Putamen (tissue), 1 donor: ENCODE measurements around the gene EFHC2.
"Not testable (repeated sequence)": the region's sequence is repeated elsewhere in the genome, so short reads cannot be mapped to it uniquely, and the experiment has no call there.

ENCODE experiments used
- DNase-seq: peaks from one replicate; pipeline ENCODE4 v3.0.0-alpha.2; 2016; ENCODE audit warnings: low spot score

Gene EFHC2

DNA sequence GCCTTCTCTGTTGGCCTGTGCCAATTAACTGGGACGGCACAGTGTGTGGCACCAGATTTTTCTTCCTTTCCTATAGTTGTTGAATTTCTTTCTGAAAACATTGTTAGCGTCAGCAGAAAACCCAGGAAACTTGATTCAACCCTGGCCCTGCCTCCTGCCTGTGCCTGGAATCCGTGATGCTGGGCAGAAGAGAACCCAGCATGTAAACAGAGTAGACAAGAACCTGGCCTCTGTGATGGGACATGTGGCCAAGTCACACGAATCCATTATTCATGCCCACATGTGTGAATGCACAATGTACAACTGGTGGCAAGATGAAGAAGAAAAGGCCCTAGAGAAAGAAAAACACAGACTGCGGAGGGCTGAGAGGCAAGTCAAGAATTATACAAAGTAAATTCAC is 111.4 kb downstream of the EFHC2 start:
- no peak for DNase-seq

DNA sequence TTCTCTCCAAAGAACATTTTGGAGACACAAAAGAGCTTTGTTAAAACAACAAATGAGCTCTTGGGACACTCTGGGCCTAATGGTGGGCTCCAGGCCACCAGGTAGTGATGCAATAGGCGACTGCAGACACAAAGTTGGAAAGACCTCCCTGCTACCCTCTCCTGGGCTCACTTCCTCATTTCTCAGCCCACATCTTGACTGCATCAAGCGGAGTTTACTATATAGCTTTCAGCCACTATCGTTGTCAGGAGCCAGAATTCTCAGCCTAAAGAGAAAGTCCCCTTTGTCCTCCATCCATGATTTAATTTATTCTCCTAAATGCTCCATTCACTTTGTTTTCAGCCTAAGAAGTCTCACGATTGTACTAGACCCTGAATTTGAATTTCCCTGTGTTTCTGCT is 114.9 kb downstream of the EFHC2 start:
- peak; percentile 38 for DNase-seq

DNA sequence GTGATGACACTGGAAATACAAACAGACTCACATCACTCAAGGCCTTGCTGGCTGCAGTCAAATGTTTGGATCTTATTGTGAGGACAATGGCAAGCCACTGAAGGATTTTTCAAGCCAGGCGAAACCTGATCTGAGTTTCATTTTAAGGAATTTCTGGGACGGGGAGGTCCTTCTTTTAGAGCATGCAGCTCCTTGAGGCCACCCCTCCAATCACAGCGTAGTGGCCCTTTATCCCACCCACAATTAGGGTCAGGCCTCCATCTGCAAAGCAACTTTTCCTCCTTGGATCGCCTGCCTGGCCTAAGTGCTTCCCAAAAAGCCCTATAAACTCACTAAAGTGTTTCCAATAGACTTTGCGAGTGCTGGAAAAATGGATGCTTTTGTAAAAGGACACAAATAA is 115.5 kb downstream of the EFHC2 start:
- DNase-seq, result no peak

DNA sequence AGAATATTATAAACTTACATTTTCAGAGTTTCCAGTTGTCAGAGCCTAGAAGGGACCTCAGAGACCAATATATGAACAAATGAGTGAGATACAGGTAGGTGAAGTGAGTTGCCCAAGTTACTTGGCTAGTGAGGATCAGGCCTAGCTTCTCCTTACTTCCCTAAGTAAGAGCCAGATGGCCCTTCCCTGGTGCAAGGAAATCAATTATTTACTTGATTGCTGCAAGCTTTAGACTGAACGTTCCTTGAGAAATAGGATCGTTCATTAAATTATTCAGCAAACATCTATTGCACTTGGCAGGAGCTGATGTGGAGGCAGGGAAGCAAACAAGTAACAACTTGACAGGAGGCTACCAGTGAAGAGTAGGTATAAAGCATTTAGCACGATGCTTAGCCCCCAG is 117.8 kb downstream of the EFHC2 start:
- DNase-seq, result no peak

DNA sequence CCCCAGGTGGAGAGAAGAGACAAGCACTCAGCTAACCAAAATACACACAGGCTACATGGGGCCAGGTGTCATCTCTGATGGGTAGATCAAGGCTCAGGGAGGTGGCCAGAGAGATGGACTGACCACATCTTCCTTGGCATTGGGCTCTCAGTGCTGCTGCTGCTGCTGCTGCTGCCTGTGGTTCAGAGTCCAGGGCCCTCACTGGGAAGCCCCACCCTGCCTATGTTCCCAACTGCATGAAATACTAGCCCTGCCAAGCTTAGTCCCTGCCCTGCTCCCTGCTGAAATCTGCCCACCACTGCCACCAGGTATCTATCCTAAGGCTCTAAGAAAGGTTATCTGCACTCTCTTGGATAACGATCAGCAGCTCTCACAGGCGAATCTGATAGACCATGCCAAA is 118.7 kb downstream of the EFHC2 start:
- no peak for DNase-seq

DNA sequence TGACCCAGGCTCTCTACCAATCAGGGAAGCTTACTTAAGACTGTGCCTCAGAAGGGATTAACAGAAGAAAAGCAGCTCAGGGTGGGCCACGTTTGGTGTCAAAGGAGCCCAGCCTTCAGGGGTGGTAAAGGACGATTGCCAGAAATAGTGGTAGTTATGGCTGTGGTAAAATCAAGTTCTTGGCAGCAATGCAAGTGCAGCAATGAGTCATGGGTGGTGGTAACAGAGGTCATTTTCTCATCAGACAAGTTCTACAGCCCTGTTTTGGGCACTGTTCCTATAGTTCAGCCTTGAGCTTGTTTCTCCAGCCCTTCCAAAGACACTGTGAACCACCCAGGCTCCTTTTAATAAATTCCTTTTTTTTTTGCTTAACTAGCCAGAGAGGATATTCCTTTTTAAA is 120.3 kb downstream of the EFHC2 start:
- DNase-seq, result no peak

DNA sequence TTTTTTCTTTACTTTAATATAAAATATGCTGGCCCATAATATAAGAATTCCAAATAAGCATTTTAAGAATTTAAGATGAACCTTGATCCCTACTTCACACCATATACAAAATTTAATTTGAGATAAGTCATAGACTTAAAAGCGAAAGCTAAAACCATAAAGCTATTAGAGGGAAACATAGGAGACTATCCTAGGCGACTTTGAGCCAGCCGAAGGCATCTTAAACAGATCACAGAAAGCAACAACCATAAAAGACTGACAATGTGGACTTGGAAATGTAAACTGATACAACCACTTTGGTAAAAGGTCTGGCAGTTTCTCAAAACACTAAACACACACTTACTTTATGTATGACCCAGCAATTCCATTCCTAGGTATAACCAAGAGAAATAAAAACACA is 125.0 kb downstream of the EFHC2 start:
- no peak for DNase-seq

DNA sequence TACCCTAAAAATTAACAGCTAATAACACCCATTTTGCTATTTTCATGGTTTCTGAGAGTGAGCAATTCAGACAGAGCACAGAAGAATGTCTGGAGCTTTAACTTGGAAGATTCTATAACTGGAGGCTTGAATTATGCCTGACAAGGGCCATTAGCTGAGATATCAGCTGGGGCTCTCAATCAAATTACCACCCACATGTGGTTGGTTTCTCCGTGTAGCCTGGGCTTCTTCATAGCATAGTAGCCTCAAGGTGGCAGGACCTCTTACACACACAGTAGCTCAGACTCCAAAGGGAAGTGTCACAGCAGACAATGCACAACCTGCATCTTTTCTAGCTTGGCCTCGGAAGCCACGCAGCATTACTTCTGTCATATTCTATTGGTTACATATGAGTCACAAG is 127.3 kb downstream of the EFHC2 start:
- no peak for DNase-seq

DNA sequence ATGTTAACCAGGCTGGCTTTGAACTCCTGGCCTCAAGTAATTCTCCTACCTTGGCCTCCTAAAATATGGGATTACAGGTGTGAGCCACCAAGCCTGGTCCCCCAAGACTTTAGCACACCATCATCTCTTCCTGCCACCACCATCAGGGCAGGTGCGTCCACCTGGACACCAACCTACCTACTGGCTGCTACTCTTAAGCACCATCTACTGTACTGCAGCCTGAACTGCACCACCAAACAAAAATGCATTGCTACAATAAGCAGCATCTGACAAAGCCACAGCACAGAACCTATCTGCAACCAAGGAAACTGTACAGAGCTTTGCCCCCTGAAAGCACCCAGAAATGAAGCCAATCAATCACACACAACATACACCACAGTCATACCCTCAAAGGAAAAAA is 139.7 kb downstream of the EFHC2 start:
- no peak for DNase-seq

DNA sequence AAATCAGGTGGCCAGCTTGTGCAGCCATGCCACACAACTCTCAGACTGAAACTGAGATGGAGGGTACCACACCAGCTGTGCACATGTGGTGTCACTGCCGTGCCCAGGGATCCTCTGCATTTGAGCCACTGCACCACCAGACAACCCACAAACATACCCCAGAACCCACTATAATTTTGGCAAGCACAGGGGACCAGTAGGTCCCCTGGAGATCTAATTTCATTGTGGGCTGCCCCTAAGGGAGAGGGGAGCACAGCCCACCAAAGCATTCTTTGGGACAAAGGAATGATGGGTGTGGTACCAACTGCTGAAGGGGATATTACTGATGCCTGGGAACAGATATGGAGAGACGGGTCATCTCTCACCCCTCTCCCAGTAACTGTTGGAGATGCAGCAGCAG is 140.9 kb downstream of the EFHC2 start:
- DNase-seq, result no peak

DNA sequence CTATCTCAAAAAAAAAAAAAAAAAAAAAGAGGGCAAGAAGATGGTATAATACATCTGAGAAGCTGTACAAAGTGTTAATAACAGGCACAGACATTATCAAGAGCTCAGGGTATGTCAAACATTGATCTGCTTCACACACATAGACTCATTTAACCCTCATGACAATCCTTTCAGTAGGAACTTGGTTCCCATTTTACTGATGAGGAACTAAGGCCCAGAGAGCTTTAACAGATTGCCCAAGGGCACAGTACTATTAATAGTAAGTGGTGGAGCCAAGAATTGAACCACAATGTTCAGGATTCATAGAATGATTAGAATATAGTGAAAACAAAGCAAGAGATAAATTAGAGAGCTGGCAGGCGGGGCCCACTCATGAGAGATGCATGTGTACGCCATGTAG is 154.4 kb downstream of the EFHC2 start:
- no peak for DNase-seq

DNA sequence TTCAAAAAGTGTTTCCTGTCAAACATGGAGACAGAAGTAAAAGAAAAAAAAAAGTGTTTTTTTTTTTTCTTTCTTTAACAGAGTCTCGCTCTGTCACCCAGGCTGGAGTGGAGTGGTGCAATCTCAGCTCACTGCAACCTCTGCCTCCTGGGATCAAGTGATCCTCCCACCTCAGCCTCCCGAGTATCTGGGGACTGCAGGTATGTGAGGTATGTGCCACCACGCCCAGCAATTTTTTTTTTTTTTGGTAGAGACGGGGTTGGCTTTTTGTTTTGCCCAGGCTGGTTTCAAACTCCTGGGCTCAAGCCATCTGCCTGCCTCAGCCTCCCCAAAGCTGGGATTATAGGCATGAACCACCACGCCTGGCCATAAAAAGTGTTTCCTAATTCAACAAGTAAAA is 155.6 kb downstream of the EFHC2 start:
- not testable (repeated sequence) for DNase-seq

DNA sequence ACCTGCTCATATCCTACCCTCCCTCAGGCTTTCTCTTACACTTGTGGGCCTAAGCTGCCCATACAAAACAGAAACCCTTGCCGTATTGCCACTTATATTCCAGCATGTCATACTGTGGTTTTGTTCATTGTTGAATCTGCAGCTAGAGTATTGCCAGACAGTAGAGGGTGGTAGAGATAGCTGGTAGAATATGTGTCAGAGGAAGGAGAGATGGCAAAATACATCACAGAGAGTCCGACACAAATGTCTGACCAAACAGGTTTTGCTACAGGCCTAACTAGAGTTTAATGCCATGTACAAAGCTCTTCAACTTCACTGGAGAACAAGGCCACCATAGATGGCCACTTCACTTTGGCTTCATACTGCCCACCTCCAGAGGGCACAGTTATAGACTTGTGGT is 160.1 kb downstream of the EFHC2 start:
- DNase-seq, result peak; percentile 8

DNA sequence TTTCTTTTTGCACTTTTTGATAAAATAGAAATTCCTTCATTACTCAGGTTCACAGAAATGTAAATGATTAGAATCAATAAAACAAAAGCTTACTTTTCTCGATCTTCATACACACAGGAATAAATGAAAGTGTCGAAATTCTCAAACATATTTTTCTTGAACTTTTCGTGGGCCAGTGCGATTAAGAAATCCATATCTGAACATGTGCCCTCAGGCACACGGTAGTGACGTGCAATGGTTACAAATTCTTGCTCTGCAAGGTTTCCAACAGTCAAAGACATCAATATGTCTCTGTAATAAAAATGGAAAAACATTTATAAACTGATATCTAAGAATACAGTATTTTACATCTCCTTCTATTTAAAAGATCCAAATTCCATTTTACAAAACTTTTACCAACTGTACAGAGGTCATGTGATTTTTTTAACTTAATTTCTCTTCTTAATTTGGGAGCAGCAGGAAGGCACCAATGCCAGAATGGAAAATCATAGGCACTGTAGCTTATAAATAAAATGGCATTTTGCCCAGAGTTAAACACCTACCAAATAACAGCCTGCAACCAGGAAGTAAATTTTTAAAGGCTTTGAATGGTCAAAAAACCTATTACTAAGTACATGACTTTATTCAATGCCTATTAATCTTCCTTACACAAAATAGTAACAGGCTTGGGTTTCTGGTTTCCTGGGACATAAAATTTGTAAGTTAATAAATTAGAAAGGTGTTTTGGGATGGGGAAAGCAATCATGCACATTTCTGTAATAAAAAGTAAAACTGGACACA is 165.0 kb downstream of the EFHC2 start:
- no peak for DNase-seq

DNA sequence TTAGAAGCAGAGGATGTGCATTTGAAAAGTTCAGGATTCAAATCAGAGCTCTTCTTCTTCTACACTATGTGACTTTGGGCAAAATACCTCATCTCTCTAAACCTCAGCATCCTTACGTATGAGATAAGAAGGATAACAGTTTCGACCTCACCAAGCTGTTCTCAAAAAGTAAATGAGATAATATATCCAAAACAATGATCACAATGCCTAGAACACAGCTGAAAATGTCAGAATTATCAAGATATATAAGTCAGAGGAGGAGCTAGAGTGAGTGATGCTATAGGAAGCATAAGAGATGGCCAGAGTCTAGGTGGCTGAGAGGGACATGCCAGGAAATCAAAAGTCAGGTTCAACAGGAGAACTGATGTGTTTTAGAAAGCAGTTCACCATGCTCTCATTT is 168.0 kb downstream of the EFHC2 start:
- no peak for DNase-seq

DNA sequence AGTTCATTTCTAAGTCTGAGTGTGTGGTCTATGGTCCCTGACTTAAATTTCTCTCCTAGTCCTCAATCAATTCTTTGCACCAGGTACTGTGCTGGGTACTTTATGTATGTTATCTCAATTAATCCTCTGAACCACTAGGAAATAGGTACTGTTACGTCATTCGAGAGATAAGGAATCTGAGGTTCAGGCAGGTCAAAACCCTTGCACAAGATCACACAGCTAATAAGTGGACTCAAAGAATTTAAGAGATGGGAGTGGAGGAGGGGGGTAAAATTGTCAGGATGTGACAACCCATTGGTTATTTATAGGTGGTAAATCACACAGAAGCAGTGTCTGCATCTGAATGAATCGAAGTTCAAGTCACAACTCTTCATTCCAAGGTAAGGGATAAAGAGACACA is 169.4 kb downstream of the EFHC2 start:
- no peak for DNase-seq

DNA sequence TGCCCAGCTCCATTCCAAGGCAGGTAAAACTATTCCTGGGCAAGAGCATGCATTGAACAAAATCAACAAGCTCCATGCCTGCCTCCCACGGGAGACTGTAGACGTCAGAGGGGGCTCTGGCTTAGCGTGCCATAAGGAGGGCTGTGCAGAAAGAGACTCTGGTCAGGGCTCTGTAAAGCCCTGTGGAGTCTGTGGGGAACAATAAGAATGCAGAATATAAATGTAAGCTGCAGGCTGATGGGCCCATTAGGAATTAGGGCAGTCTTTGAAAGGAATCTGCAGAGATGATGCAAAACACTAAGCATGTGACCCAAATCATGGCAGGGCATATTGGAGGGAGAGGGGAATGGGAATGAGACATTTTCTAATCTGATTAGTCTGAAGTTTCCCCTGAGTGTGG is 170.3 kb downstream of the EFHC2 start:
- DNase-seq, result no peak

DNA sequence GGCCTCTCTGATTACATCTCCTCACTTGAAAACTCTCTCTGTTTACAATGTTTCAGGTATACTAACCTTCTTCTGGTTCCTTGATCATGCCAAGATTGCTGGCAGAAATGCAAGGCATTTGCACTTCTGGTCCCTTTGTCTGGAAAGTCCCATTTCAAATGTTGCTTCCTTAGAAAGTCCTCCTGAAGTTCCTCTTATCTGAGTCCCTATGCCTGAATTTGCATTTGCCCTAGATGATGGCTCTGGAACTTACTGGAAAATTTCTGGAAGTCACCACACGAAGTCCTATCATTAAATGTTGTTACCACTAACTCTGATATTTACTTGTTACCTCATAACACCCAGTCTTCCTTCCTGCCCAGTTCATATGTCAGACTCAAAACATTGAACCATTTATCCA is 176.4 kb downstream of the EFHC2 start:
- DNase-seq, result no peak

DNA sequence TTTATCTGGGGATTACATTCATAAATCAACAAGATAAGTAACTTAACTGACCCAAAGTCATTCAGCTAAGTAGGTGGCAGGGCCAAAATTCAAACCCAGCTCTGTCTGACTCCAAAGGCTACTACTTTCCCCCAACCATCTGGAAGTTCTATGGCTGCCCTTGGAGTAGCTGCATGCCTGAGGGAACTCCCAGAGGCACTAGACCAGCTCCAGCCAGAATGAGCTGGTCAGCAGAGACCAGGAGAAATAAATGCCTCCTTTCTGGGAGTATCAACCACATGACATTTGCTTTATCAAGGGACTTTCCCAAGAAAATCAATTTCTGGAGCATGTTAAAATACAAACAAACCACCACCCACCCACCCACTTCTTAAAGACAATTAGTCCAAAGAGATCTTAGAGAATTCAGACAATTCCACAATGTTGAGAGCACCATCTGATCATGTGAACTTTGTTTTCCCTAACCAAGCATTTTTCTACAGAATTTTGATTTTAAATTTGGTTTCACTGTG is 180.5 kb downstream of the EFHC2 start:
- DNase-seq, result no peak

DNA sequence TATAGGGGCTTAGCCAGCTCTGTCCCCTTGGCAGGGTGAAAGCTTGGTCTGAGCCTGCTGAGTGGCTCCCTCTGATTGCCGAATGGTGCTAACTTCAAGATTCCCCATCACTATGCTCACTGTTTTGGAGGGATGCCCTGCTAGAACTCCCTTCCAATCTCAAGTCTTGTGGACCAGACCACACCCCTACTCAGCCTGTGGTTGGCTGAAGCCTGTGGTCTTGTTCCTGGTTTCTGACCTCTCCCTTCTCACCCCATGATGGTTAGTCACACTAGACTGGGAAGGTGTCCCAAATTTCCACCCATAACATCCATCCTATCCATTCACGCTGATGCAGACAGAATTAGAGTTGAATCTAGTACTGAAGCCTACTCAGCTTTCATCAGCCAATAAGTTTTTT is 185.6 kb downstream of the EFHC2 start:
- no peak for DNase-seq

DNA sequence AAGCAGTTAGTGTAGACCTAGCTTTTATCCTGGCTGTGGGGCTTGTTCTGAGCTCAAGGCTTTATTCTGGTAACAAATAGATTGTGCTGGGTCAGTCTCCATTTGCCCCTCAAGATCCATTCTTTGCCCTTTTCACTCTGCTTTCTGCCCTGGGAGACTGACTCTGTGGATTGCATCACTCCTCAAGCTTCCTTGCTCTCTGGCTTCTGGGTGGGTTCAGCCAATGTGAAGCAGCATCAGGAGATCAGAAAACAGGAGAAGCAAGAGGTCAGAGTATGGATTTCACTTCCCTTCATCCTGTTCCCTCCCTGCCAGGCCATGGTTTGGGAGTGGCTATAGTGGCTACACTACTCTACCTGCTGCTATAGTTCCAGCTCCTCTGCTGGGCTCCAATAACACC is 186.2 kb downstream of the EFHC2 start:
- DNase-seq, result no peak

DNA sequence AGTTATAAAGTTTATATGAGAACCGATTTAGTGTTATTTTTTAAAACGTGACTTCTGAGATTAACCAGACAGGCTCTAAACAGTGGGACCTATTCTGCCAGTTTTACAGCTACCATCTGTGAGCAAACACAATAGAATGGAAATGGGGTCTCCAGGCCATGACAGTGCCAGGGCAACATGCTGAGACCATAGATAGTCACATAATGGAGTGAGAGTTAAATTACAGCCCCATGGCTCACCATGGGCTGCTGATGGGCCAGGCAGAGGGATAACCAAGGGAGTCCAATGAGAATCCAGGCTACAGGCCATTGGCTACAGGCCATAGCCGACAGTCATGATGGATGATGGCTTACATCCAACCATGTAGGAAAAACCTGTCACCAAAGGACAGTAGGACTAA is 186.7 kb downstream of the EFHC2 start:
- no peak for DNase-seq

DNA sequence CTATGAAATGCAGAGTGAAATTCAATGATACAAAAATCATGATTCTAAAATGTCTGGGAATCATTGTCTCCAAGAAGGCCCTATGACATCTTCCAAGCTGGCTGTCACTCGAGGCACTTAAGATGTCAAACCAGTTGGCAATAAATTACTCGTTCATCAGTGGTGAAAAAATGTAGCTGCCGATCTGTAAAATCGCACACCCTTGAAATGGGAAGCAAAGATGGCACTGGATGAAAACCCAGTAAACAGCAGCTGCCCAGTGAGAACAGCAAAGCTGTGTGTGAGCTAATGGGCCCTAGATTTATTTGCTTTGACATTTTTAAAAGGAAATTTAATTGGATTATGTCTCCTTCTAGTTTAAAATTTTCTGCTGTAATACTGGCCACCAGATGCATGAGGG is 188.3 kb downstream of the EFHC2 start:
- DNase-seq, result no peak

DNA sequence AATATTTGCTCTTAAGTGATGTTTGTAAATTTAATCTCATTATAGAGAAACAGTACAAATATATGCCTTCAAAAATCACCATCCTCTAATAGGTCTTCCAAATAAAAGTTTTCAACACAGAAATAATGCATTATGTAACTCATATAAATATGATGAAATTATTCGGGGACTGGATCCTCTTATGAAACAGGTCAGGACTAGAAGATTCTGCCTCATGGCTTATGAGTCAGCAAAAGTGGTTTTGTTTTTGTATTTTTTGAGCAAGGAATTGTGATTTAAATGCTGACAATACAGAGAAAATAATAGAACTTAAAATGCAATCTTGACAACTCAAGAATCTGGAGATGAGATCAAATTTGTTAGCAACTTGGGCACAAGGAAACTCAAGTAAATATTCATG is 190.6 kb downstream of the EFHC2 start:
- DNase-seq, result no peak
